Tibial nerve (tissue), 4 donors: ENCODE data around the gene DDN.

ENCODE experiments used
- EP300 ChIP-seq, 2 donors: sonication (generic); formaldehyde crosslinking; IDR thresholded peaks; one replicate each; pipeline ENCODE4 v1.6.1; 2017; ENCODE audit warnings: antibody characterized with exemption in 2 of 2, mild to moderate bottlenecking in 1 of 2
- POLR2A ChIP-seq, 2 donors: fragments of 450-650 bp; IDR thresholded peaks; one replicate each; pipeline ENCODE4 v1.6.1; 2017; ENCODE audit warnings: antibody characterized with exemption in 2 of 2, mild to moderate bottlenecking in 2 of 2, moderate library complexity in 2 of 2
- TF ChIP-seq, protein P1 (sequence below), 5 experiments: fragments of 200-600 bp in 3 of 5; fragments of 450-650 bp in 2 of 5; sonication (generic) in 3 of 5; IDR thresholded peaks; one replicate each; pipeline ENCODE4 v1.5.1; 2016 to 2019; ENCODE audit warnings: antibody characterized with exemption in 5 of 5, mild to moderate bottlenecking in 3 of 5, moderate library complexity in 2 of 5

DNA sequence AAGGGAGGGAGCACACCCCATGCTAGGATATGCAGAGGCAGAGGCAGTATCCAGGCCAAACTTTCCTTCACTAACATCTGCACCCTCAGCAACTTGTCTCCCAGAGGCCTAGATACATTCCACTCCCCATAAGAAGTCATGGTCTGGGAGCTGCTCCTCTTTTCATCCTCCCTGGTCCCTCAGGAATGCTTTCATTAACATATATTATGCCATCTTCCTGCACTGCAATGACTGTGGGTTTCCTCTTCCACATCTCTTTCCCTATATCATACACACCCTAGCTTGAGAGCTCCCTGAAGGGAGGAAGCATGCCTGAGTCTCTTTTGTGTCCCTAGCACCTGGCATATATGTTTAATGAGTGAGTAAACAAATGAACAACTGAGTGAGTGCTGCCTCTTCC, 8.6 kb downstream of the DDN start:
- TF ChIP-seq, protein P1, sequence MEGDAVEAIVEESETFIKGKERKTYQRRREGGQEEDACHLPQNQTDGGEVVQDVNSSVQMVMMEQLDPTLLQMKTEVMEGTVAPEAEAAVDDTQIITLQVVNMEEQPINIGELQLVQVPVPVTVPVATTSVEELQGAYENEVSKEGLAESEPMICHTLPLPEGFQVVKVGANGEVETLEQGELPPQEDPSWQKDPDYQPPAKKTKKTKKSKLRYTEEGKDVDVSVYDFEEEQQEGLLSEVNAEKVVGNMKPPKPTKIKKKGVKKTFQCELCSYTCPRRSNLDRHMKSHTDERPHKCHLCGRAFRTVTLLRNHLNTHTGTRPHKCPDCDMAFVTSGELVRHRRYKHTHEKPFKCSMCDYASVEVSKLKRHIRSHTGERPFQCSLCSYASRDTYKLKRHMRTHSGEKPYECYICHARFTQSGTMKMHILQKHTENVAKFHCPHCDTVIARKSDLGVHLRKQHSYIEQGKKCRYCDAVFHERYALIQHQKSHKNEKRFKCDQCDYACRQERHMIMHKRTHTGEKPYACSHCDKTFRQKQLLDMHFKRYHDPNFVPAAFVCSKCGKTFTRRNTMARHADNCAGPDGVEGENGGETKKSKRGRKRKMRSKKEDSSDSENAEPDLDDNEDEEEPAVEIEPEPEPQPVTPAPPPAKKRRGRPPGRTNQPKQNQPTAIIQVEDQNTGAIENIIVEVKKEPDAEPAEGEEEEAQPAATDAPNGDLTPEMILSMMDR (IDR thresholded peaks at IDR 0.05), result no peak
- TF ChIP-seq POLR2A (IDR thresholded peaks at IDR 0.05) (no peak), EP300 (IDR thresholded peaks at IDR 0.05) (no peak)
